ENCODE results near the gene EMID1.

EMID1 gene

DNA sequence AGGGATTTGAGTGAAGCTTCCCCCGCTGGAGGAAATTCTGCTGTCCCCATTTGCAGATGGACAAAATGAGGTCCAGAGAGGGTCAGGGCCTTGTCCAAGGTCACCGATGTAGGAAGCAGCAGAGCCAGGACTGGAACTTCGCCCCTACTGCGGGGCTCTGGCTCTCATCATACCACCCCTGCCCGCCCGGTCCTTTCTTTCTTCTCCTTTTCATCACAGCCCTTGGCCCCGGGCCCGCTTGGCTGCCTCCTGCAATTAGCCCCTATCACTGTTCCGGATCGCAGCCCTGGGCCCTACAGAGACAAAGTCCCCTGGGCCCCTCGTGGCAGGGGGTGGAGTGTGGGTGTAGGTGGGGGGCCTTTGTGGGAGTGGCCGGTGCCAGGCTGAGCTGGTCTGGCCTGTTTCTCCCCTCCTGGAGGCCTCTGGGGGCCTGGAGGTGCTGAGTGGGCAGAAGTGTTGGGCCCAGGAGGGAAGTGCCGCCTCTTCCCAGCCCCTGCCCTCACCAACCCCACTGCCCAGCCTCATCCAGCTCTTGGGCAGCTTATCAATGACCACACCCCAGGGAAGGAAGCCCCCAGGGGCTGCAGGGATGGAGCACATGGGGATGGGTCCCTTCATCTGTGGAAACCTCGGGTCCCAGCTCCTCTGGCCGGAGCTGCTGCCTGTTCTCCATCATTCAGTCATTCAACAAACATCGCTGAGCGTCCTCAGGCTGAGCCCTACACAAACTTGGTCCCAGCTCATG is 3.4 kb downstream of the EMID1 start:
- TF ChIP-seq CTCF (IDR thresholded peaks at IDR 0.05; ENCODE audit: borderline replicate concordance, control extremely low read depth, extremely low read depth, insufficient read depth, missing control alignments): no peak
- in situ Hi-C loops (cut with MboI; ENCODE audit: low sequenced_read_pairs, unreplicated experiment): no loop called here
- no peak for DNase-seq (ENCODE audit: low spot score)

- in situ Hi-C loops (cut with MboI; ENCODE audit: low sequenced_read_pairs, unreplicated experiment): no loop called here
- DNase-seq (ENCODE audit: low spot score): no peak
- TF ChIP-seq CTCF (IDR thresholded peaks at IDR 0.05; ENCODE audit: borderline replicate concordance, control extremely low read depth, extremely low read depth, insufficient read depth, missing control alignments): no peak
Observed at GRCh38 chr22:29209624-29209929, 3.9 kb downstream of the EMID1 start.

GRCh38 chr22:29211066-29211465 is 5.4 kb downstream of the EMID1 start:
- DNase-seq (ENCODE audit: low spot score): no peak
- in situ Hi-C loops (cut with MboI; ENCODE audit: low sequenced_read_pairs, unreplicated experiment): no loop called here
- no peak for TF ChIP-seq CTCF (IDR thresholded peaks at IDR 0.05; ENCODE audit: borderline replicate concordance, control extremely low read depth, extremely low read depth, insufficient read depth, missing control alignments)

DNA sequence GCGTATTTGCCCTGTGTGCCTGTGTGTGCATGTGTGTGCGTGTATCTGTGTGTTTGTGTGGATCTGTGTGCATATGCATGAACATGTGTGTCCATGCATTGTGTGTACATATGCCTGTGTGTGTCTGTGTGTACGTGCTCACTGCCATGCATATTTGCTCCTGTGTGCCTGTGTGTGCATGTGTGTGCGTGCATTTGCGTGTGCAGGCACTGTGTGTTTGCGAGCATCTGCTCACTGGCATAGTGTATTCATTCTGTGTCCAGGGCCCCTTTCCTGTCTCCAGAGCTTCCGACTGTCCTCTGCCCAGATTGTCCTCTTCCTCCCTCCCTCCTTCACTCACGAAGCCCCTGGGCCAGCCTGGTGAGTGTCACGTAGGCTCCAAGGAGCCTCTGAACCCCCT is 5.8 kb downstream of the EMID1 start:
- in situ Hi-C loops (cut with MboI; ENCODE audit: low sequenced_read_pairs, unreplicated experiment): no loop called here
- no peak for DNase-seq (ENCODE audit: low spot score)
- no peak for TF ChIP-seq CTCF (IDR thresholded peaks at IDR 0.05; ENCODE audit: borderline replicate concordance, control extremely low read depth, extremely low read depth, insufficient read depth, missing control alignments)

- no peak for TF ChIP-seq CTCF (IDR thresholded peaks at IDR 0.05; ENCODE audit: borderline replicate concordance, control extremely low read depth, extremely low read depth, insufficient read depth, missing control alignments)
- in situ Hi-C loops (cut with MboI; ENCODE audit: low sequenced_read_pairs, unreplicated experiment): no loop called here
- no peak for DNase-seq (ENCODE audit: low spot score)
Observed at GRCh38 chr22:29212743-29213142, 7.0 kb downstream of the EMID1 start.

GRCh38 chr22:29213493-29213892 is 7.8 kb downstream of the EMID1 start:
- in situ Hi-C loops (cut with MboI; ENCODE audit: low sequenced_read_pairs, unreplicated experiment): no loop called here
- TF ChIP-seq CTCF (IDR thresholded peaks at IDR 0.05; ENCODE audit: borderline replicate concordance, control extremely low read depth, extremely low read depth, insufficient read depth, missing control alignments): no peak
- DNase-seq (ENCODE audit: low spot score): no peak
